T-helper 1 cell treated with Interleukin-12 subunit alpha and Interleukin-12 subunit beta and Interleukin-4 antibody, amounts not matched to agents 30 μg/mL and 1 μg/mL, for 36 hours (primary cell): Measurements from ENCODE around the gene CACNA2D4.

ENCODE experiments used
- H3K27ac Mint-ChIP-seq: one replicate; pipeline ENCODE4 v1.8.0; 2021; ENCODE audit warnings: mild to moderate bottlenecking, mixed read lengths
- H3K27me3 Mint-ChIP-seq: one replicate; pipeline ENCODE4 v1.8.0; 2021; ENCODE audit warnings: low read depth, mixed read lengths
- H3K36me3 Mint-ChIP-seq: one replicate; pipeline ENCODE4 v1.8.0; 2021; ENCODE audit warnings: low read depth, mixed read lengths
- H3K4me1 Mint-ChIP-seq: one replicate; pipeline ENCODE4 v1.8.0; 2021; ENCODE audit warnings: low read depth, mixed read lengths
- H3K4me3 Mint-ChIP-seq: one replicate; pipeline ENCODE4 v1.8.0; 2021; ENCODE audit warnings: mild to moderate bottlenecking, moderate library complexity, mixed read lengths
- H3K9me3 Mint-ChIP-seq: one replicate; pipeline ENCODE4 v1.8.0; 2021; ENCODE audit warnings: mixed read lengths

The CACNA2D4 gene

GRCh38 chr12:1796515-1797010 is 121.9 kb downstream of the CACNA2D4 start:
- Mint-ChIP-seq H3K4me1 (peaks cover 11% of the 10 kb centered on the region), H3K4me3 (peak overlapping the region; percentile 82), H3K36me3 (no peaks in the 10 kb centered on the region), H3K27ac (peak overlapping the region; percentile 82), H3K27me3 (no peaks in the 10 kb centered on the region), H3K9me3 (no peaks in the 10 kb centered on the region)

- Mint-ChIP-seq H3K4me3 (peak overlapping the region; percentile 82), H3K9me3 (no peaks in the 10 kb centered on the region), H3K36me3 (no peaks in the 10 kb centered on the region), H3K4me1 (peaks cover 17% of the 10 kb centered on the region), H3K27ac (peak overlapping the region; percentile 82), H3K27me3 (no peaks in the 10 kb centered on the region)
These were observed 122.5 kb downstream of the CACNA2D4 start for GRCh38 chr12:1795785-1796514.

DNA sequence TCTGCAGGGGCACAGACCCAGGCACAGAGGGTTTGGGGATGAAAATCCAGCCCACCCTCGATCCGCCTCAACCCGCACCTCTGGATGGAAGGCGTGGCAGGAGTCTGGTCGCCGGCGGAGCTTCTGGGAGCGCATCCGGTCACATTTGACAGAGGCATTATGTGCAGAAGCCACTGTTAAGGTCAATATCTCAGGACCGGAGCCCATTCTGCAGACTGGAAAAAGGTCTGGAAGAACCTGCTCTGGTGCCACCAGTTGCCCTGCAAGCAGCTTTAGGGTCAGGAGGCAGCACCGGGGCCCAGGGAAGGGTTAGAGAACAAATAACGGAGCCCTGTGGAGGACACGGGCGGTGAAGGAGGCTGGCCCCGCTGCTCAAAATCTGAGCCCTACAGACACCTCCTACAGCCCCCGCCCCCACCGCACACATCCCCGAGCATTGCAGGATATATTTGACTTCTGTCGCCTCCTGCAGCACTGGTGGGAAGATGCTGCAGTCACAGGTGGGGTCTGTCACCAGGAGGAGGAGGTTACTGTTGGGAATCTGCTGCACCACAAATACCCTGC is 123.1 kb downstream of the CACNA2D4 start:
- Mint-ChIP-seq H3K4me1 (peaks cover 22% of the 10 kb centered on the region), H3K27ac (peak overlapping the region; percentile 45), H3K36me3 (no peaks in the 10 kb centered on the region), H3K27me3 (no peaks in the 10 kb centered on the region), H3K9me3 (no peaks in the 10 kb centered on the region), H3K4me3 (peak overlapping the region; percentile 69)

GRCh38 chr12:1794440-1795090 is 123.9 kb downstream of the CACNA2D4 start:
- Mint-ChIP-seq H3K36me3 (no peaks in the 10 kb centered on the region), H3K9me3 (no peaks in the 10 kb centered on the region), H3K27ac (no peak overlapping the region), H3K4me1 (peaks cover 22% of the 10 kb centered on the region), H3K4me3 (no peak overlapping the region), H3K27me3 (no peaks in the 10 kb centered on the region)

DNA sequence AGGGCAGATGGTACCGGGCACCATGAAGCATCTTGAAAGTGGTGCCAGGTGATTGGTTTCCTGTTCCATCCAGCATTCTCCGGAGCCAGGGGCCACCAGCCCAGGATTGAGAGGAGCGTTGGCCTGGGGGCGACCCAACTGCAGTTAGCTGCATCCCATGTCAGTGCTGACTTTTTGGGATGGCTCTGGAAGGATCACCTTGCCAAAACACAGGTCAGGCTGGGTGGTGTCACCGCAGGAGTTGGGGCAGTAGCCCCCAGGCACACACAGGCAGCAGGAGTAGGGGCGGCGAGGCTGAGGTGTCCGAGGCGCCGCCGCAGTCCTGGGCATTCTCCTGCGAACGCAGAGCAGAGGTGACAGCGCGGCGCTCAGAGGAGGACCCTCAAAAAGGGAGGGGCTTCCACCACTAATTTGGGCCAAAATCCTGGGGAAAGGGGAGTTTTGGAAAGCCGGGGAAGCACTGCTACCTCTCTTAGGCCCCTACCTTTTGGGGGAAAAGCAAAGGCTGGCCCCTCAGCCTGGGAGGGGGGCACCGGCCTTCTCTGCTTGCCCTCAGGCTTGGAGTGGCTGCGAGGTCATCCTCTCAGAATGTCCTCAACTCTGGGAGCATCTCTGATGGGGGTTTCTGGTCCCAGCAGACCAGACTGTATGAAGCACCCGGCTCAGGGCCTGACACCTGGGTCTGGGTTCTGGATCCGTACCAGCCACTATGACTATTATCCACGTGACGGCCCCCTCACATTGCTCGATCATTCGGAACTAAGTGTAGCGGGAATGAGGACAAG is 124.8 kb downstream of the CACNA2D4 start:
- Mint-ChIP-seq H3K36me3 (no peaks in the 10 kb centered on the region), H3K9me3 (no peaks in the 10 kb centered on the region), H3K27ac (no peak overlapping the region), H3K4me1 (peaks cover 22% of the 10 kb centered on the region), H3K4me3 (no peak overlapping the region), H3K27me3 (no peaks in the 10 kb centered on the region)

DNA sequence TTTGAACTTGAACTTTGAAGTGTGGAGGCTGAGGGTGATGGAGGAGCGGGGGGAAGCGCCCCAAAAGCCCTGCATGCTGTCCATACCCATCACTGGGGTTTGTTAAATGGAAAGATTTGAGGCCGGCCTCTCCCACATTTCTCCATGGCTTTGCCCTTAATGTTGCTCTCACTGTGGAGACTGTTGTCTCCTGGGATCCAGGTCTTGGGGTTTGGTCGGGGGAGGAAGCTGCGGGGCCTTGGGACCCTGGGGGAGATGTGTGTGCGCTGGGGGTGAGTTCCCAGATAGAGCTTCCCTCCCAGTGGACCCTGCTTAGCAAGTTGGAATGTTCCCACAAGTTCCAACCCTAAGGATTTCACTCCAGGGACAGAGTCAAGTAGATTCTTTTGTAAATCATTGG is 126.0 kb downstream of the CACNA2D4 start:
- H3K4me3 Mint-ChIP-seq, result no peak overlapping the region
- peaks cover 22% of the 10 kb centered on the region for H3K4me1 Mint-ChIP-seq
- no peaks in the 10 kb centered on the region for H3K9me3 Mint-ChIP-seq
- H3K27me3 Mint-ChIP-seq, result no peaks in the 10 kb centered on the region
- peaks cover 3% of the 10 kb centered on the region for H3K36me3 Mint-ChIP-seq
- H3K27ac Mint-ChIP-seq, result no peak overlapping the region

GRCh38 chr12:1791104-1791841 is 127.2 kb downstream of the CACNA2D4 start:
- no peak overlapping the region for H3K27ac Mint-ChIP-seq
- no peaks in the 10 kb centered on the region for H3K27me3 Mint-ChIP-seq
- H3K4me3 Mint-ChIP-seq, result no peak overlapping the region
- H3K9me3 Mint-ChIP-seq, result no peaks in the 10 kb centered on the region
- peaks cover 4% of the 10 kb centered on the region for H3K36me3 Mint-ChIP-seq
- peaks cover 22% of the 10 kb centered on the region for H3K4me1 Mint-ChIP-seq

GRCh38 chr12:1790444-1790843 is 128.0 kb downstream of the CACNA2D4 start:
- Mint-ChIP-seq H3K4me3 (no peak overlapping the region), H3K27ac (no peak overlapping the region), H3K9me3 (no peaks in the 10 kb centered on the region), H3K4me1 (peaks cover 16% of the 10 kb centered on the region), H3K27me3 (no peaks in the 10 kb centered on the region), H3K36me3 (peaks cover 9% of the 10 kb centered on the region)

DNA sequence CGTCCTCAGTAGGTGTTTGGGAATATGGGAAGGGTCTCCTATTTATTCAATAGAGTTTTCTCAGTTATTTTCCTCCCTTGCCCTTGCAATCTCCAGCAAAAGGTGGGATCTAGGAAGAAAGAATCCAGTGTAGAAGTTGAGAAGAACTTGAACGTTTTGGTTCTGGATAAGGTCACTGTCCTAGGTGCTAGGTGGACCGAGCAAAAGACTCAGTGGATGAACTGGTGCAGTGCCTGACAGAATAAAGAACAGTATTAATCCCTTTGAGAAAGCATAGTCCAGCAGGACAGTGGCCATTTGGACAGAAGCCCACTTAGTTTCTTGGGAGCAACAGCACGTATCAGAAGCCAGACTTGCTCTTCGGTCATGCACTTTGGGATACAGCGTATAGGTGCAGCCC is 130.7 kb downstream of the CACNA2D4 start:
- peaks cover 17% of the 10 kb centered on the region for H3K4me1 Mint-ChIP-seq

DNA sequence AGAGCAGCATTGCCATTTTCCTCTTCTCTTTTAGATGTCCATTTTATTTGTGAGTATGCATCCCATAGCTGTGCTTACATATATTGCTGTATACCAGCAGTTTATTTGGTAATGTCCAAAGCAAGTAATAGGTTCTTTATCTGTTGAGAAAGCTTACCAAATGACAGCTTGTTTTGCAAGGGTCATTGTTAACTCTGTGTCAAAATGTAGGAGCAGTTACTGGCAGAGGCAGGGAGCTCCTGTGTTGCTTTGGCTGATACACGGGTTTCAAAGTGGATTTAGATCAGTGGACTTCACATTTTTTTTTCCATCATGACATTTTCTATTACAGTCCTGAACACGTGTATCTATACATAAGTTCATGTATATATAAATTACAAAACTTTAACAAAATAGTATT is 136.2 kb downstream of the CACNA2D4 start:
- Mint-ChIP-seq H3K4me3 (no peak overlapping the region), H3K9me3 (no peaks in the 10 kb centered on the region), H3K27me3 (no peaks in the 10 kb centered on the region), H3K36me3 (peaks cover 20% of the 10 kb centered on the region), H3K27ac (no peak overlapping the region), H3K4me1 (peaks cover 1% of the 10 kb centered on the region)

More for the DNA sequence above, 130.7 kb downstream of the CACNA2D4 start:
- Mint-ChIP-seq H3K9me3 (no peaks in the 10 kb centered on the region), H3K4me3 (no peak overlapping the region), H3K36me3 (peaks cover 11% of the 10 kb centered on the region), H3K27ac (no peak overlapping the region), H3K27me3 (no peaks in the 10 kb centered on the region)

DNA sequence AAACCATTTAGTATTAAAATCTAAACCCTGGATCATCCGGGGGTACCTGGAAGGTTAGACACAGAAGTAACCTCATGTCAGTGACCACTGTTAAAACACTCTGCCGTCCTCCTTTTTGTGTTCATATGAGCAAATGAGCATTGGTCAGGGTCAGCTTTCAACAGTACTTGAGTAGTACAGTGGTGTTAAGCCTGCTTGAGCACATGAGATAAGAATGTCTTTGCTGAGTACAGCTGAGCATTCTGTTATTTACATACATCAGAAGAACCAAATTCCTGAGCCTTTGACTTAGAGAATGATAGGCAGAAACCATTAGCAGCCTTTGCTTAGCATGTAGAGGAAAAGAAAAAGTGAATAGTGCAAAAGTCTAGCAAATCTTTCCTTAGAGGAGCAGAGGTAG is 136.7 kb downstream of the CACNA2D4 start:
- peaks cover 20% of the 10 kb centered on the region for H3K36me3 Mint-ChIP-seq
- no peak overlapping the region for H3K27ac Mint-ChIP-seq
- H3K9me3 Mint-ChIP-seq, result no peaks in the 10 kb centered on the region
- peaks cover 1% of the 10 kb centered on the region for H3K4me1 Mint-ChIP-seq
- H3K4me3 Mint-ChIP-seq, result no peak overlapping the region
- H3K27me3 Mint-ChIP-seq, result no peaks in the 10 kb centered on the region

DNA sequence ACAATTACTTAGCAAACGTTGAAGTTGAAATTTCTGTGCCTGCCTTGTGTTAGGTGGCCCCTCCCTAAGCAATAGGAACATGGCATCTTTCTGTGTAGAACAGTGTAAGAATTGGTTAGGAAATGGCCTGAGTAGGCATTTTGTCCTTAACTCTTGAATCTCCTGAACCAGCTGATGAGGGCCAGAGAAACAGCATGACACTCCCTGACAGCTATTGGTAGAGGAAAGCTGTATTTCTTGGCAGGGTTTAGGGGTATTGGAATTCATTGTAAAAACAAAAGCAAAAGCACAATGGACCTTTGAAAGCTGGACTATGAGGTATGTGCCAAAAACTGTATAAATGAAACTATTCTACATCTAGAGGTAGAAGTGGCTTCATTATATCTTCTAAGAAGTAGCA is 138.7 kb downstream of the CACNA2D4 start:
- no peak overlapping the region for H3K27ac Mint-ChIP-seq
- peaks cover 1% of the 10 kb centered on the region for H3K4me1 Mint-ChIP-seq
- no peaks in the 10 kb centered on the region for H3K27me3 Mint-ChIP-seq
- H3K9me3 Mint-ChIP-seq, result no peaks in the 10 kb centered on the region
- no peak overlapping the region for H3K4me3 Mint-ChIP-seq
- peaks cover 19% of the 10 kb centered on the region for H3K36me3 Mint-ChIP-seq

- Mint-ChIP-seq H3K4me3 (no peak overlapping the region), H3K27ac (no peak overlapping the region), H3K4me1 (peaks cover 3% of the 10 kb centered on the region), H3K9me3 (no peaks in the 10 kb centered on the region), H3K36me3 (peaks cover 20% of the 10 kb centered on the region), H3K27me3 (no peaks in the 10 kb centered on the region)
These were observed 139.5 kb downstream of the CACNA2D4 start for GRCh38 chr12:1778911-1779310.

GRCh38 chr12:1777798-1778197 is 140.7 kb downstream of the CACNA2D4 start:
- Mint-ChIP-seq H3K36me3 (peaks cover 27% of the 10 kb centered on the region), H3K4me3 (no peak overlapping the region), H3K9me3 (no peaks in the 10 kb centered on the region), H3K27ac (no peak overlapping the region), H3K27me3 (no peaks in the 10 kb centered on the region), H3K4me1 (peaks cover 5% of the 10 kb centered on the region)
